ENCODE results near the gene LTO1. TPM values are rescaled to one million over a fixed set of nuclear protein-coding genes. Genes with fewer than 3 reads are reported as not detected.

Gene LTO1
- polyA plus RNA-seq, 2 of the 4 experiments (the other 2 are of a cell fraction): 25.1 to 27.0 TPM

DNA sequence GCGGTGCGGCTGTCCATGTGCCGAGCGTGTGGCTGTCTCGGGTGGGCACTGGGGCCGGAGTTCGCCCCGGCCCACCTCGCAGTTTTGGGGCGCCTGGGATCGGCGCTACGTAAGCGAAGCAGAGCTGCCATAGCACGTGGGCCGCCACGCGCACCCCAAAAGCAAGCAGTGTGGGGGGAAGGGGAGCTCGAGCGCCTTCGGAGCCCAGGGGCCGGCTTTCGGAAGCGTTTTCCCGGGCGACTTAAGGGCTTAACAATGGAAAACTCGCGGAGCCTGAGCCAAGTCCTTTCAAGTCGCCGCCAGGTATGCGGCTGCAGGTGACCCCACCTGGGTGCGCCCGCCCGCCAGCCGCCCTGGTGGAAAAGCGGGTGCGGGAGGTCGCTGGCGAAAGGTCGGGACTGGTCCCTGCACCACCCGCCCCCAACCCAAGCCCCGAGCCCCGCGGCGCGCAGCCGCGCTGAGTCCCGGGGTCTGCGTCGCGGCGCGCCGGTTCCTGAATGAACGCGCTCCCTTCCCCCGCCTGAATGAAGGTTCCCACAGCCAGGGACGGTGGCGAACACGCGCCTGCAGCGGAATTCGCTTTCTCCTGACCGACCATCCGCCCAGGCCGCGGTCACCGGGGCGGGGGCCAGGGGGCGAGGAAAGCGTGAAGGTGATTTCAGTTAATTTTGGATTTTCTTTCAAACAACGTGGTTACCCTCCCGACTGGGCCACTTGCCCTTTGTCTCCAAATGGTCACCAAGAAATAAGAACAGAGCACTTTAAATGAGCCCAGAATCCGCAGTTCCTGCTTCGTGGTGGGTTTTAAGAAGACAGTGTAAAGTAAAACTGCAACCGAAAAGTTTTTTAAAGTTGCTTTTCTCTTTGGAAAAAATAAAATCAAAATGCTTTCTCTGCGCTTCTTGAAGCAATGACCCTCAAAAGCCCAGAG lies 36.9 kb downstream of the LTO1 start:
- TF ChIP-seq SMC3 (IDR thresholded peaks at IDR 0.05) (no peak), RARB (CRISPR knock-in tag; IDR thresholded peaks at IDR 0.05) (no peak), MYC (IDR thresholded peaks at IDR 0.05; ENCODE audit: borderline replicate concordance, low read length) (no peak), POLR2A (IDR thresholded peaks at IDR 0.05; ENCODE audit: low read length) (peak; percentile 31; the same call in 1 of the 2 replicates), JUN (IDR thresholded peaks at IDR 0.05) (peak in 1 of 2 experiments; percentile 15; a peak in 1 of 5 replicates), CHD4 (IDR thresholded peaks at IDR 0.05; ENCODE audit: borderline replicate concordance) (no peak), CEBPB (IDR thresholded peaks at IDR 0.05) (no peak), TFCP2L1 (CRISPR knock-in tag; IDR thresholded peaks at IDR 0.05) (no peak), ESRRA (IDR thresholded peaks at IDR 0.05; ENCODE audit: borderline replicate concordance, low read length) (no peak), CBX2 (IDR thresholded peaks at IDR 0.05; ENCODE audit: borderline replicate concordance, low read depth) (no peak), SREBF2 (IDR thresholded peaks at IDR 0.05) (no peak)
- TF ChIP-seq, protein P1, sequence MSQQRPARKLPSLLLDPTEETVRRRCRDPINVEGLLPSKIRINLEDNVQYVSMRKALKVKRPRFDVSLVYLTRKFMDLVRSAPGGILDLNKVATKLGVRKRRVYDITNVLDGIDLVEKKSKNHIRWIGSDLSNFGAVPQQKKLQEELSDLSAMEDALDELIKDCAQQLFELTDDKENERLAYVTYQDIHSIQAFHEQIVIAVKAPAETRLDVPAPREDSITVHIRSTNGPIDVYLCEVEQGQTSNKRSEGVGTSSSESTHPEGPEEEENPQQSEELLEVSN (IDR thresholded peaks at IDR 0.05; ENCODE audit: borderline replicate concordance, low read depth): peak; percentile 74
- TF ChIP-seq, protein P2, sequence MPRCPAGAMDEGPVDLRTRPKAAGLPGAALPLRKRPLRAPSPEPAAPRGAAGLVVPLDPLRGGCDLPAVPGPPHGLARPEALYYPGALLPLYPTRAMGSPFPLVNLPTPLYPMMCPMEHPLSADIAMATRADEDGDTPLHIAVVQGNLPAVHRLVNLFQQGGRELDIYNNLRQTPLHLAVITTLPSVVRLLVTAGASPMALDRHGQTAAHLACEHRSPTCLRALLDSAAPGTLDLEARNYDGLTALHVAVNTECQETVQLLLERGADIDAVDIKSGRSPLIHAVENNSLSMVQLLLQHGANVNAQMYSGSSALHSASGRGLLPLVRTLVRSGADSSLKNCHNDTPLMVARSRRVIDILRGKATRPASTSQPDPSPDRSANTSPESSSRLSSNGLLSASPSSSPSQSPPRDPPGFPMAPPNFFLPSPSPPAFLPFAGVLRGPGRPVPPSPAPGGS (IDR thresholded peaks at IDR 0.05): 0 out of 3 replicates have a peak, but pooled peaks have one; percentile 15
- TF ChIP-seq, protein P3, sequence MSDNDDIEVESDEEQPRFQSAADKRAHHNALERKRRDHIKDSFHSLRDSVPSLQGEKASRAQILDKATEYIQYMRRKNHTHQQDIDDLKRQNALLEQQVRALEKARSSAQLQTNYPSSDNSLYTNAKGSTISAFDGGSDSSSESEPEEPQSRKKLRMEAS (IDR thresholded peaks at IDR 0.05): peak; percentile 71
- H3K4me3 ChIP-seq: peak overlapping the region; percentile 91
- WGBS (ENCODE audit: missing lambda C conversion rate): 29% methylated on average over 40 of the region's 78 CpGs
- peak overlapping the region; percentile 88 for H3K4me2 ChIP-seq
- no peaks in the 10 kb centered on the region for H3K9me3 ChIP-seq
- FAIRE-seq (no peak), DNase-seq (ENCODE audit: low read depth in 1 of 2, low spot score in 1 of 2) (peak; percentile 48 to 75), ATAC-seq (peak; percentile 8 to 22; a peak in 3 of 6 replicates)
- CTCF ChIA-PET: interaction anchor here (0.6 to 8.0 kb wide), 6 partner anchors 36 to 537 kb away, joined by 3 to 150 read pairs (median 6); partner anchors contain the start of genes LTO1 and MYEOV
- POLR2A ChIA-PET: interaction anchor here (0.8 to 8.9 kb wide), 13 partner anchors 18 to 536 kb away, joined by 3 to 188 read pairs (median 4); partner anchors contain the start of genes LTO1 and MYEOV
- H3K27ac ChIP-seq: peak overlapping the region; percentile 95 to 96
- peaks cover 17% of the 10 kb centered on the region for H3K4me1 ChIP-seq

DNA sequence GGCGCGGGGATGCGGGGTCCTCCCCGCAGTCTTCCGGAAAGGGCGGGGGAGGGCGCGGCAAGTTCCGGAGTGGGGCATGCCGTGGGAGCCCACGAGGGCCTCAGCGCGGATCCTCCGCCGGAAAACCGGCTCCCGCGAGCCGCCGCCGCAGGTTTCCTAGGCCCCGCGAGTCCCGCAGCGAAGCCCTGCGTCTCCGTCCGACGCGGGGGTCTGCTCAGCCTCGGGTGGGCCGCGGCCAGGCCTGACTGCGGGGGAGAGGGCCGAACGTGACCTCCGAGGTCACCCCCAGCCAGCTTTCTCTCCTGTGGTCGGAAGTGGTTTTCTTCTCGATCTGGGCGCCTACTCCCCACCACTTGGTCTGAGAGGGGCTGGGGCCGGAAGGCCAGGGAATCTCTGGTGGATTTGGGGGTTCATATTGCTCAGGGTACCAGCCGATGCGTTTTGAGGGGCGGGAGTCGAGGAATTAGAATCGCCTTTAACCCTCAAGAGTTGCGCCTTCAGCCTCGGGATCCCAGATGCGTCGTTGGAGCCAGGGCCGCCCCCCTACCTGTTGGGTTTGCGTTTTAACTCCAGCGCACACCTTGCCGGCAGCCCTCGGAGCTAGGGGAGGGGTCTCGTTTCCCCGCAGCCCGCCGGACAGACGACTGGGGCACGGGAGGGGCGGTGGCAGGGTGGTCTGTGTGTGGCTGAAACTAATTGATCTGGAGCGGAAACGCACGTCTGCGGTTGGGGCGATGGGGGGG lies 37.8 kb downstream of the LTO1 start:
- ChIA-PET POLR2A (interaction anchor here (8.9 kb wide), 1 partner anchor 341 kb away, joined by 188 read pairs; the partner anchor contains the start of gene MYEOV), CTCF (interaction anchor here (1.3 kb wide), 1 partner anchor 341 kb away, joined by 3 read pairs; no protein-coding TSS in a partner anchor)
- Histone ChIP-seq H3K4me1 (peaks cover 17% of the 10 kb centered on the region), H3K4me2 (peak overlapping the region; percentile 88), H3K27ac (peak overlapping the region; percentile 95 to 96), H3K9me3 (no peaks in the 10 kb centered on the region), H3K4me3 (no peak overlapping the region)
- no peak for FAIRE-seq
- ATAC-seq: no peak
- 96% methylated on average over 64 of the region's 67 CpGs for WGBS (ENCODE audit: missing lambda C conversion rate)
- no peak for DNase-seq (ENCODE audit: low read depth in 1 of 2, low spot score in 1 of 2)
- TF ChIP-seq, protein P4, sequence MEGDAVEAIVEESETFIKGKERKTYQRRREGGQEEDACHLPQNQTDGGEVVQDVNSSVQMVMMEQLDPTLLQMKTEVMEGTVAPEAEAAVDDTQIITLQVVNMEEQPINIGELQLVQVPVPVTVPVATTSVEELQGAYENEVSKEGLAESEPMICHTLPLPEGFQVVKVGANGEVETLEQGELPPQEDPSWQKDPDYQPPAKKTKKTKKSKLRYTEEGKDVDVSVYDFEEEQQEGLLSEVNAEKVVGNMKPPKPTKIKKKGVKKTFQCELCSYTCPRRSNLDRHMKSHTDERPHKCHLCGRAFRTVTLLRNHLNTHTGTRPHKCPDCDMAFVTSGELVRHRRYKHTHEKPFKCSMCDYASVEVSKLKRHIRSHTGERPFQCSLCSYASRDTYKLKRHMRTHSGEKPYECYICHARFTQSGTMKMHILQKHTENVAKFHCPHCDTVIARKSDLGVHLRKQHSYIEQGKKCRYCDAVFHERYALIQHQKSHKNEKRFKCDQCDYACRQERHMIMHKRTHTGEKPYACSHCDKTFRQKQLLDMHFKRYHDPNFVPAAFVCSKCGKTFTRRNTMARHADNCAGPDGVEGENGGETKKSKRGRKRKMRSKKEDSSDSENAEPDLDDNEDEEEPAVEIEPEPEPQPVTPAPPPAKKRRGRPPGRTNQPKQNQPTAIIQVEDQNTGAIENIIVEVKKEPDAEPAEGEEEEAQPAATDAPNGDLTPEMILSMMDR (IDR thresholded peaks at IDR 0.05): no peak
- TF ChIP-seq ZNF302 (CRISPR knock-in tag; IDR thresholded peaks at IDR 0.05) (no peak), RNF2 (IDR thresholded peaks at IDR 0.05; ENCODE audit: borderline replicate concordance, low read depth) (no peak), NPAS2 (CRISPR knock-in tag; IDR thresholded peaks at IDR 0.05; ENCODE audit: borderline replicate concordance) (no peak), JUN (IDR thresholded peaks at IDR 0.05) (no peak), KDM1A (IDR thresholded peaks at IDR 0.05; ENCODE audit: low read depth) (no peak), MAFK (IDR thresholded peaks at IDR 0.05; ENCODE audit: partially characterized antibody) (no peak), TFCP2L1 (CRISPR knock-in tag; IDR thresholded peaks at IDR 0.05) (no peak), HOXA7 (CRISPR knock-in tag; IDR thresholded peaks at IDR 0.05) (no peak), MYC (IDR thresholded peaks at IDR 0.05; ENCODE audit: borderline replicate concordance, low read length) (no peak), RCOR1 (IDR thresholded peaks at IDR 0.05; ENCODE audit: low read depth, low read length) (no peak), EHMT2 (IDR thresholded peaks at IDR 0.05; ENCODE audit: low read depth) (no peak), RAD21 (conservative IDR thresholded peaks at IDR 0.05 in 1 of 2, IDR thresholded peaks at IDR 0.05 in 1 of 2) (no peak)
- TF ChIP-seq, protein P1 (IDR thresholded peaks at IDR 0.05; ENCODE audit: borderline replicate concordance, low read depth): no peak
- TF ChIP-seq, protein P5, sequence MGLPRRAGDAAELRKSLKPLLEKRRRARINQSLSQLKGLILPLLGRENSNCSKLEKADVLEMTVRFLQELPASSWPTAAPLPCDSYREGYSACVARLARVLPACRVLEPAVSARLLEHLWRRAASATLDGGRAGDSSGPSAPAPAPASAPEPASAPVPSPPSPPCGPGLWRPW (IDR thresholded peaks at IDR 0.05): no peak
- TF ChIP-seq, protein P6, sequence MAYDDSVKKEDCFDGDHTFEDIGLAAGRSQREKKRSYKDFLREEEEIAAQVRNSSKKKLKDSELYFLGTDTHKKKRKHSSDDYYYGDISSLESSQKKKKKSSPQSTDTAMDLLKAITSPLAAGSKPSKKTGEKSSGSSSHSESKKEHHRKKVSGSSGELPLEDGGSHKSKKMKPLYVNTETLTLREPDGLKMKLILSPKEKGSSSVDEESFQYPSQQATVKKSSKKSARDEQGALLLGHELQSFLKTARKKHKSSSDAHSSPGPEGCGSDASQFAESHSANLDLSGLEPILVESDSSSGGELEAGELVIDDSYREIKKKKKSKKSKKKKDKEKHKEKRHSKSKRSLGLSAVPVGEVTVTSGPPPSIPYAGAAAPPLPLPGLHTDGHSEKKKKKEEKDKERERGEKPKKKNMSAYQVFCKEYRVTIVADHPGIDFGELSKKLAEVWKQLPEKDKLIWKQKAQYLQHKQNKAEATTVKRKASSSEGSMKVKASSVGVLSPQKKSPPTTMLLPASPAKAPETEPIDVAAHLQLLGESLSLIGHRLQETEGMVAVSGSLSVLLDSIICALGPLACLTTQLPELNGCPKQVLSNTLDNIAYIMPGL (CRISPR knock-in tag; IDR thresholded peaks at IDR 0.05; ENCODE audit: borderline replicate concordance): no peak

Data from A549 (cell line).